CD4-positive, alpha-beta T cell treated with Interferon gamma for 1 hour (primary cell): Measurements from ENCODE around the gene PCGF3.

Experiments used
- DNase-seq: peaks from one replicate; pipeline ENCODE4 v3.0.0-alpha.2; 2020

PCGF3 gene

GRCh38 chr4:808860-809570 is 103.4 kb downstream of the PCGF3 start:
- DNase-seq, result no peak

- DNase-seq, result no peak
These were observed 108.3 kb downstream of the PCGF3 start for GRCh38 chr4:813900-814299.

- no peak for DNase-seq
These were observed 108.7 kb downstream of the PCGF3 start for GRCh38 chr4:814312-814850.

GRCh38 chr4:815464-816146 is 110.0 kb downstream of the PCGF3 start:
- no peak for DNase-seq

GRCh38 chr4:818106-818921 is 112.7 kb downstream of the PCGF3 start:
- no peak for DNase-seq

- no peak for DNase-seq
These were observed 114.0 kb downstream of the PCGF3 start for GRCh38 chr4:819401-820229.
